Erythroblast (primary cell): ENCODE data around the gene CDC34.

Experiments used
- GATA1 ChIP-seq: IDR thresholded peaks from 2 replicates; pipeline ENCODE4 v1.6.1; 2011; ENCODE audit warnings: low read depth, mild to moderate bottlenecking, control low read depth, low read length, moderate library complexity
- POLR2A ChIP-seq: IDR thresholded peaks from 2 replicates; pipeline ENCODE4 v1.6.1; 2011; ENCODE audit warnings: mild to moderate bottlenecking, low read length

GRCh38 chr19:589693-590395, 58.3 kb downstream of the CDC34 start, which contains the start of gene HCN2:
- TF ChIP-seq POLR2A (no peak), GATA1 (no peak)
